OCI-LY7 (cell line): Measurements from ENCODE around the gene NPC1. TPM values are rescaled to one million over a fixed set of nuclear protein-coding genes. Genes with fewer than 3 reads are reported as not detected.

ENCODE experiments used
- BruUV-seq: library from RNA; stranded (reverse); fragments of 400-500 nt; replicated peaks from 2 replicates; lab custom pipeline; 2021; lab: Mats Ljungman, UMichigan
- CTCF ChIA-PET: fragments of 300-600 bp; sonication (Branson Sonifier 250); formaldehyde crosslinking; loops from one replicate; lab custom pipeline; 2022; ENCODE audit warnings: antibody characterized with exemption; ENCODE audit not compliant: unreplicated experiment; lab: Charles Lee
- POLR2A ChIA-PET: fragments of 300-600 bp; sonication (Branson Sonifier 250); formaldehyde crosslinking; loops from one replicate; lab custom pipeline; 2022; ENCODE audit warnings: antibody characterized with exemption; lab: Charles Lee
- DNase-seq: peaks from one replicate; pipeline ENCODE4 v3.0.0-alpha.2; 2015; ENCODE audit warnings: low spot score
- H2AFZ ChIP-seq: fragments of 200-600 bp; sonication (generic), shearing (Covaris generic); 2 replicates; pipeline ENCODE4 v1.6.1; 2014; ENCODE audit warnings: mild to moderate bottlenecking, antibody characterized with exemption, low read length, moderate library complexity
- H3K27ac ChIP-seq: fragments of 200-600 bp; sonication (generic); 2 replicates; pipeline ENCODE4 v1.5.1; 2014; ENCODE audit warnings: mixed run types, low read depth, mild to moderate bottlenecking, moderate library complexity, low read length, inconsistent platforms; ENCODE audit not compliant: poor library complexity, severe bottlenecking
- H3K36me3 ChIP-seq: fragments of 200-600 bp; sonication (generic); 2 replicates; pipeline ENCODE4 v1.6.1; 2014; ENCODE audit warnings: mild to moderate bottlenecking, antibody characterized with exemption, low read length, moderate library complexity, mixed read lengths; ENCODE audit not compliant: insufficient read depth
- H3K4me1 ChIP-seq: fragments of 200-600 bp; sonication (generic); 2 replicates; pipeline ENCODE4 v1.5.1; 2014; ENCODE audit warnings: mild to moderate bottlenecking, low read length; ENCODE audit not compliant: insufficient read depth, poor library complexity, severe bottlenecking
- H3K4me2 ChIP-seq: fragments of 200-600 bp; sonication (generic); 2 replicates; pipeline ENCODE4 v1.6.1; 2014; ENCODE audit warnings: mild to moderate bottlenecking, low read length
- H3K4me3 ChIP-seq: fragments of 200-600 bp; sonication (generic); 2 replicates; pipeline ENCODE4 v1.5.1; 2014; ENCODE audit warnings: mild to moderate bottlenecking, low read depth, low read length; ENCODE audit not compliant: poor library complexity, severe bottlenecking
- H3K79me2 ChIP-seq: fragments of 200-600 bp; sonication (generic); 2 replicates; pipeline ENCODE4 v1.6.1; 2016; ENCODE audit warnings: low read depth, mild to moderate bottlenecking, low read length, moderate library complexity, mixed read lengths; ENCODE audit not compliant: insufficient read depth
- H3K9me2 ChIP-seq: fragments of 200-600 bp; sonication (generic); 2 replicates; pipeline ENCODE4 v1.6.1; 2016; ENCODE audit warnings: mild to moderate bottlenecking, low read length, mixed read lengths; ENCODE audit not compliant: insufficient read depth
- H3K9me3 ChIP-seq: fragments of 200-600 bp; sonication (generic); 2 replicates; pipeline ENCODE4 v1.6.1; 2014; ENCODE audit warnings: mild to moderate bottlenecking, mixed run types, low read length, mixed read lengths
- H4K20me1 ChIP-seq: fragments of 200-600 bp; sonication (generic); 2 replicates; pipeline ENCODE4 v1.6.1; 2014; ENCODE audit warnings: mild to moderate bottlenecking, antibody characterized with exemption, low read length, moderate library complexity, mixed read lengths; ENCODE audit not compliant: insufficient read depth
- EZH2phosphoT487 ChIP-seq: fragments of 200-600 bp; sonication (generic); IDR thresholded peaks from 2 replicates; pipeline ENCODE4 v1.6.1; 2018; ENCODE audit warnings: low read depth, borderline replicate concordance, mild to moderate bottlenecking, mixed run types, antibody characterized with exemption, low read length, moderate library complexity, mixed read lengths
- intact Hi-C: fragments of 100-400 bp; cut with micrococcal nuclease; formaldehyde crosslinking; loops from one replicate; pipeline ENCODE4 v1.10.0; 2022; ENCODE audit not compliant: unreplicated experiment
- total RNA-seq, 2 experiments: library from RNA; depleted of rRNA in 1 of 2; stranded (reverse); fragments of >200 nt in 1 of 2; shearing (Covaris generic) in 1 of 2; gene quantifications; 2 replicates each; pipeline ENCODE4 v1.2.3, GENCODE V29; 2014 to 2022
- TF ChIP-seq, protein P1 (sequence below): fragments of 200-600 bp; sonication (generic); conservative IDR thresholded peaks from 2 replicates; pipeline ENCODE4 v1.5.1; 2014; ENCODE audit warnings: mild to moderate bottlenecking, antibody characterized with exemption, low read length, moderate library complexity, mixed read lengths

NPC1 gene
- total RNA-seq, 2 experiments from 2014 or later: 26.0 to 38.9 TPM

DNA sequence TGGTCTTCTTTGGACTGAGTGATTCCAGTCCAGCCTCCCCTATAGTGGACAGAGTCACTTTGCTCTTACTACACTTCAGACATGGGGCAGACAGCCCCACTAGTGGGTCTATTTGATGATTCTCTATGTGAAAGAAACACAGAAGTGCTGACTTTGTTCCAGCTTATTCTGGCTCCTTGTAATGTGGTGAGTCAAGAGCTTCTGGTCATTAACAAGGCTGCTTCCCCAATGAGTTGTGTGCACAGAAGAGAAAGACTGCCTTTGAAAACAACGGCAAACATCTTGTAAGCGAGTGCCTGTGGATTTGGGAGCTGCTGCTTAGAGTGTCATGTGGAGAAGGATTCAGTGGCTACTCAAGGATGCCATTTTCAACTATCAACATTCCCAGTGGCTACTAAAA is 43.8 kb downstream of the NPC1 start:
- no peaks in the 10 kb centered on the region for H3K79me2 ChIP-seq
- no peaks in the 10 kb centered on the region for H3K9me2 ChIP-seq
- ChIA-PET POLR2A (interaction anchor here (0.5 to 0.6 kb wide), 2 partner anchors 36 to 109 kb away, joined by 3 read pairs; no protein-coding TSS in a partner anchor), CTCF (no interaction called here)
- no peaks in the 10 kb centered on the region for H3K9me3 ChIP-seq
- no peak overlapping the region for H3K4me3 ChIP-seq
- no peak overlapping the region for H3K27ac ChIP-seq
- BruUV-seq: no TSS peak
- H3K4me1 ChIP-seq: no peaks in the 10 kb centered on the region
- no peak for TF ChIP-seq EZH2phosphoT487
- TF ChIP-seq, protein P1, sequence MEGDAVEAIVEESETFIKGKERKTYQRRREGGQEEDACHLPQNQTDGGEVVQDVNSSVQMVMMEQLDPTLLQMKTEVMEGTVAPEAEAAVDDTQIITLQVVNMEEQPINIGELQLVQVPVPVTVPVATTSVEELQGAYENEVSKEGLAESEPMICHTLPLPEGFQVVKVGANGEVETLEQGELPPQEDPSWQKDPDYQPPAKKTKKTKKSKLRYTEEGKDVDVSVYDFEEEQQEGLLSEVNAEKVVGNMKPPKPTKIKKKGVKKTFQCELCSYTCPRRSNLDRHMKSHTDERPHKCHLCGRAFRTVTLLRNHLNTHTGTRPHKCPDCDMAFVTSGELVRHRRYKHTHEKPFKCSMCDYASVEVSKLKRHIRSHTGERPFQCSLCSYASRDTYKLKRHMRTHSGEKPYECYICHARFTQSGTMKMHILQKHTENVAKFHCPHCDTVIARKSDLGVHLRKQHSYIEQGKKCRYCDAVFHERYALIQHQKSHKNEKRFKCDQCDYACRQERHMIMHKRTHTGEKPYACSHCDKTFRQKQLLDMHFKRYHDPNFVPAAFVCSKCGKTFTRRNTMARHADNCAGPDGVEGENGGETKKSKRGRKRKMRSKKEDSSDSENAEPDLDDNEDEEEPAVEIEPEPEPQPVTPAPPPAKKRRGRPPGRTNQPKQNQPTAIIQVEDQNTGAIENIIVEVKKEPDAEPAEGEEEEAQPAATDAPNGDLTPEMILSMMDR: no peak
- H2AFZ ChIP-seq: no peak overlapping the region
- no peak overlapping the region for H3K4me2 ChIP-seq
- no peaks in the 10 kb centered on the region for H4K20me1 ChIP-seq
- intact Hi-C loops: no loop called here
- H3K36me3 ChIP-seq: peaks cover 94% of the 10 kb centered on the region
- DNase-seq: no peak

DNA sequence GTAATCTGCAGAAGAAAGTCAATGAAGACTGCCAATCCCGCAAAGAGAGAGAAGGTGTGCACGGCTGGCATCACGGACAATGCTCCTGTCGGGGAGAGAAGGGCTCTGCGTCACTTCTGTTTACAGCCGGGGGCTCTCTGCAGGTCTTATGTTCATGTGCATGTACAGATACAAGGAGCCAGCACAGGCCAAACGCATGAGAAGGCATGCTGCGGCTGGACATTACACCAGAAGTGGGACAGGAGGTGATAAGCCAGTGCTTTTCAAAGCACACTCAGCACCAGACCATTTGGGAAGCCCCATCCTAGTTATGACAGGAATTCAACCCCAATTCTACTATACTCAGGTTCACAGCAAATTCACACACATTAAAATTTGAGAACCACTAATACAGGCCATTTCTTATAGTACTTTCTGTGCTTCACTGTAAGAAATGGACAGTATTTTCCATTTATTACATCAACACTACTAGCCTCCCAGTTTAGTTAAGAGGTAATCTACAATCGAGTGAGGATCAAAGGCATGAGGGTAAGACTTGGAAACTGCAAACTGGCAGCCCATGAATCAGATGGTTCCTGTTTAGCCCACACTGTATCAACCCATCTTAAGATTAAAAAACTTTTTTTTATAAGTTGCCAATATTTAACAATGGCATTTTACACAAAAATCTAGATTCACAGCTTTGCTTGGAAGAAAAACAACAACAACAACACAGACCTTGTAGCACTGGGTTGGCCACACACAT is 44.8 kb downstream of the NPC1 start:
- TF ChIP-seq, protein P1: no peak
- no peaks in the 10 kb centered on the region for H3K79me2 ChIP-seq
- peaks cover 95% of the 10 kb centered on the region for H3K36me3 ChIP-seq
- no peak overlapping the region for H3K27ac ChIP-seq
- H3K9me2 ChIP-seq: no peaks in the 10 kb centered on the region
- ChIA-PET CTCF (no interaction called here), POLR2A (interaction anchor here (0.6 to 1.5 kb wide), 2 partner anchors 19 to 54 kb away, joined by 3 to 4 read pairs; no protein-coding TSS in a partner anchor)
- no peak overlapping the region for H3K4me3 ChIP-seq
- no peaks in the 10 kb centered on the region for H3K9me3 ChIP-seq
- intact Hi-C loops: no loop called here
- no peak overlapping the region for H2AFZ ChIP-seq
- no peak for DNase-seq
- BruUV-seq: no TSS peak
- no peaks in the 10 kb centered on the region for H4K20me1 ChIP-seq
- no peaks in the 10 kb centered on the region for H3K4me1 ChIP-seq
- H3K4me2 ChIP-seq: no peak overlapping the region

DNA sequence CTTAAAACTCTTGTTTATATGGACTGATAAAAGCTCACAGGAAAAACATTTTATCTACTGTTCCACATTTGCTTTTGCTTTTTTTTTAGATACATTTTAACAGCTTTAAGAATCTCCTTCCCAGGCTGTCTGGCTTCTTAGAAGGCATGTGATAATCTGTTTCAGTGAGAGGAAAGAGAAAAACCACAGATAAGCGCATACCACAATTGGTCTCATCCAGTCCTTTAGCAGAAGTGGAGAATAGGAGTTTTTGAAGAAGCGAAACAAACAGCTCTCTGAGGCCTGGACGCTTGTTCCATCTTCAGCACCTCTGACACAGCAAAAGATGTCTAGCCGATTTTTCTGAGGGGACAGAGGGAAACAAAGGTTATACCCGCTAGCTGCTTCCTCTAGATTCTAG is 45.4 kb downstream of the NPC1 start:
- no peak overlapping the region for H2AFZ ChIP-seq
- H3K9me3 ChIP-seq: no peaks in the 10 kb centered on the region
- TF ChIP-seq EZH2phosphoT487: no peak
- TF ChIP-seq, protein P1: no peak
- H3K4me2 ChIP-seq: no peak overlapping the region
- peaks cover 96% of the 10 kb centered on the region for H3K36me3 ChIP-seq
- POLR2A ChIA-PET: interaction anchor here (0.6 to 1.5 kb wide), 3 partner anchors 20 to 580 kb away, joined by 3 to 4 read pairs (median 4); no protein-coding TSS in a partner anchor
- no peaks in the 10 kb centered on the region for H3K4me1 ChIP-seq
- BruUV-seq: no TSS peak
- CTCF ChIA-PET: no interaction called here
- H3K27ac ChIP-seq: no peak overlapping the region
- no peak overlapping the region for H3K4me3 ChIP-seq
- H3K9me2 ChIP-seq: no peaks in the 10 kb centered on the region
- intact Hi-C loops: no loop called here
- DNase-seq: no peak
- H3K79me2 ChIP-seq: no peaks in the 10 kb centered on the region
- H4K20me1 ChIP-seq: no peaks in the 10 kb centered on the region
